Measurements from ENCODE around the gene GPR82. TPM values are rescaled to one million over a fixed set of nuclear protein-coding genes. Genes with fewer than 3 reads are reported as not detected.
"Not testable (repeated sequence)": the region's sequence is repeated elsewhere in the genome, so short reads cannot be mapped to it uniquely, and the experiment has no call there.

The GPR82 gene
- not detected in 2 replicates for total RNA-seq

DNA sequence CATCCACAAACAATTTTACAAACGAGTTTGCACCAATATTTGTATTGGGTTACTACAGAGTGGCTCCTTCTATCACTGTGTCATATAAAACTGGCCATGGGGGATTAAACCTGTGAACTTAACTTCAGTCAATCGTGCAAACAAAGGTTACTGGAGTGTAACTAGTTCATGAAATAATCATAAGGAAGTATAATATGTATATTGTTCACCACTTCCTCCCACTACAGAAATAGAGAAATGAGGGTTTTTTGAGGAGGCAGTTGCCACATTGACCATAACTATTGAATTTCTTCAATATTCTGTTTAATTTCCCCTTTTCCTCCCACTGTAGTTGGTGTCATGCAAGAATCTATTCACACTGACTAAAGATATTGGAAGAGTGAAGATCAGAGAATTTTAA lies at the start of gene GPR82:
TSS of gene GPR82 (plus strand) at position 356 of the 400 bp plus-strand sequence. CDS start 2,846 bp downstream, outside the sequence.
- no peak for DNase-seq (ENCODE audit: low read depth, low spot score)

DNA sequence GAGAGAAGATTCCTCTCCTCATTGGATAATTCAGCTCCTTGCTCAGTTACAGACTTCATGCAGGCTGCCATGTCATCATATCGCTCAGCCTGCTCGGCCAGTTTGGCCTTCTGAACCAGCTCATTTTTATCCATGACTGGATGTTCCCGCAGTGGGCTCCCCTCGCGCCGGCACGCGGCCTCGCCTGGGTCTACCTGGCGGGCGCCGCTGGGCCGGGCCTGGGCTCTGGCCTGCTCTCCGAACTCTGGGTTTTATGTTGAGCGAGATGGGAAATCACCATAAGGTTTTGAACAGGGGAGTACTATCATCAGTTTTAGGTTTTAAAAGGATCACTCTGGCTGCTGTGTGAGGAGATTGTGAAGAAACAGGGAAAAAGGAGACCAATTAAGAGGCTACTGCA lies 47.6 kb upstream of the GPR82 start:
- not testable (repeated sequence) for DNase-seq (ENCODE audit: low read depth, low spot score)

- no peak for DNase-seq (ENCODE audit: low read depth, low spot score)
Observed at GRCh38 chrX:41677183-41678060, 46.6 kb upstream of the GPR82 start.

DNA sequence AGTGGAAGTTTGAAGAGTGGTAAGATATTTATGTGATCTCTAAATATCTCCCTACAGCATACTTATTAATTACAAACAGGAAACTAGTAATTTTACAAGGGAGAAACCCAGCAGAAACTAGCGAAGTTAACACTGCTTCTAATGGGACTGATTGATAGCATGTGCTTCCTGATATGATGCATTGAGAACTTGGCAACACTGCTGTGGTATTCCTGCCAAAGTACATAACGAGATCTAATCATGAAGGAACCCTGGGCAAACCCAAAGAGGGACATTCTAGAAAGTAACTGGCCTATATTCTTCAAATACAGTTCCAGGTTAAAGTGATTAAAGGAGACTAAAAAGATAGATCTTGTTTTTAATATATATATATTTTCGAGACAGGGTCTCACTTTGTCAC lies 39.8 kb upstream of the GPR82 start:
- DNase-seq (ENCODE audit: low read depth, low spot score): peak; percentile 41

- no peak for DNase-seq (ENCODE audit: low read depth, low spot score)
Observed at GRCh38 chrX:41684940-41685339, 39.0 kb upstream of the GPR82 start.

DNA sequence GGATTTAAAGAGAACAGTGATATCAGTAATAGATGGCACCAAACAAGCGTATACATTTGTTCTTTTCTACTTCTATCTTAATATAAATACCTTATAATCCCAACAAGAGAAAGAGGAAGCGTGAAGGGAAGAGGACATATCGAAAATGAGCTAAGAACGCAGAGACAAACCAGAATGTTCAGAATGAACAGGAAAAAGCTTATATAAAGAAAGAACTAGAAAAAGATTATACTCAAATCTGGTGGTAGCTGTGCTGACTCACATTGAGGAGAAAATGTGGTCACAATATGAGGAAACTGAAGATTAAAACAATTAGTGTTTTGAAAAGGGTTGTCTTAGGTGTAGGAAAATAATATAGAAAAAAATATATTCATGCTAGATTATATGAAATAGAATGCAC lies 37.2 kb upstream of the GPR82 start:
- DNase-seq (ENCODE audit: low read depth, low spot score): no peak

- no peak for DNase-seq (ENCODE audit: low read depth, low spot score)
Observed at GRCh38 chrX:41688156-41688555, 35.8 kb upstream of the GPR82 start.

DNA sequence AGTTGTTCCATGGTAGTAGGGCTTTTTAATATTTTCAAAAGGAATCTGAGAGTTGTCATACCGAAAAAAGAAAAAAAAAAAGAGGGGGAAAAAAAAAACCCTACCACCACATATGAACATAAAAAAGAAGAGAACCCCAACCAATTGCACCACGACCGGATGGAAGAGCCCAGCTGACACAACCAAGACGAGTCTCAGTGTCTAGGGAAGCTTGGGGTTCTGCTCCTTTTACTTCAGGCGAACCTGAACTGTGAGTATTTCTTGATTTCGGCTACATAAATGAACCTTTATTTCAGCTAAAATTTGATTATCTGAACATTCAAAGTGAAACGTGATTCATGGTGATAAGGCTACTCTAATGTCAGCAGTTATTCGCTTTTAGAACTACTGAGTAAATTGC lies 35.1 kb upstream of the GPR82 start, which contains the start of gene GPR34:
TSS of gene GPR34 (plus strand) at position 139 of the 400 bp plus-strand sequence. CDS start 6,661 bp downstream, outside the sequence.
- no peak for DNase-seq (ENCODE audit: low read depth, low spot score)

- DNase-seq (ENCODE audit: low read depth, low spot score): no peak
Observed at GRCh38 chrX:41689711-41690110, 34.3 kb upstream of the GPR82 start.

- no peak for DNase-seq (ENCODE audit: low read depth, low spot score)
Observed at GRCh38 chrX:41692162-41692749, 31.7 kb upstream of the GPR82 start.

- no peak for DNase-seq (ENCODE audit: low read depth, low spot score)
Observed at GRCh38 chrX:41693024-41693423, 31.0 kb upstream of the GPR82 start.

DNA sequence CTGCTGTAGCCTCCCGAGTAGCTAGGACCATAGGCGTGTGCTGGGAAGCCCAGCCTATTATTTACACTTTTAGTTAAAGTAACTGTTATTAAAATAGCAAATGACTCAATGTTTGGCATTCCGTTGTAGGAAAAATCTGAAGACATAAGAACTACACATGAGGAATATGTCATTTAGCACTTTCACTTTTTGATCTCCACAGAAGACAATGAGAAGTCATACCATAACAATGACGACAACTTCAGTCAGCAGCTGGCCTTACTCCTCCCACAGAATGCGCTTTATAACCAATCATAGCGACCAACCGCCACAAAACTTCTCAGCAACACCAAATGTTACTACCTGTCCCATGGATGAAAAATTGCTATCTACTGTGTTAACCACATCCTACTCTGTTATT lies 28.6 kb upstream of the GPR82 start:
- DNase-seq (ENCODE audit: low read depth, low spot score): no peak

GRCh38 chrX:41703574-41704029 lies 20.4 kb upstream of the GPR82 start:
- DNase-seq (ENCODE audit: low read depth, low spot score): no peak

DNA sequence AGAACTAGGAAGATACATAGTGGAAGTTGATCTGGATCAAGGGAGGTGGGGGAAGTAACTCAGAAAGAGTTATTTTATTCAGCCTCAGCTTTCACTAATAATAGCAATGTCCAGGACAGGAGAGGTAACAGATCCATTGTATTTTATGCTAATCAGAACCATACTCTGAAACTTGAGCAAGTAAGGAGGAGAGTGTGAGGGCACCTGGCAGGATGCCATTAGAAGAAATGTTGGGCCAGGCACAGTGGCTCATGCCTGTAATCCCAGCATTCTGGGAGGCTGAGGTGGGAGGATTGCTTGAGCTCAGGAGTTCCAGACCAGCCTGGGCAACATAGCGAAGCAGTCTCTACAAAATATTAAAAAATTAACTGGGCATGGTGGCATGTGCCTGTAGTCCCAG lies 18.9 kb upstream of the GPR82 start:
- no peak for DNase-seq (ENCODE audit: low read depth, low spot score)

DNA sequence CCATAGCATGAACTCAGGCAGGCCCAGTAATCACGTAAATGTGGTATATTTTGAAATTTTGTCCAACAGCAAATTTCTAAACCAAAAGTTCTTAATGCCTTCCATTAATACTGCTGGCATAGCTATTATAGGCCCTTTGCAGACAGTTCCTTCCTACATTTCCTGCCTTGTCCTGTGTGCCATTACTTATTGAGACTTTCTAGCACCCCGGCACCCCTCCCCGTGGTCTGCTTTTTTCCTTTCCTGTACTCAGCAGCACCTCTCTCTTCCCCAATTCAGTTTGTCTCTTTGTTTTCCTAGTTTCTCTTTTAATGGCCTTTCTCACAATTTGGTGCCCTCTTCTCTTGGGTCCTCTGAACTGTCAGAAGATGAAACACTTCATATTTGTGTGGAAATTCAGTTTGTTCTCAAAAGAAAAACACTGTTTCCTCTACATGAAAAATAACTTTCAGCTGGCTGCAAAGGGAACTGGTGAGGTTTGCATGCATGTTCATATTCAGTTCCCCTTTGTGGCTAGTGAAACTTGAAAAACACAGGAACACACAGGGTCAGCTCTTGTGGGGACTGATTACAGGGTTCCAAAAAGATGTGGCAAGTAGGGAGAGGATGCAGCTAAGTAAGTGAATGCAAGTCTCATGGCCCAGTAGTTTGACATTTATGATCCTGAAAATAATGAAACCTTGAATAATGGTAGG lies 18.2 kb upstream of the GPR82 start:
- DNase-seq (ENCODE audit: low read depth, low spot score): no peak

DNA sequence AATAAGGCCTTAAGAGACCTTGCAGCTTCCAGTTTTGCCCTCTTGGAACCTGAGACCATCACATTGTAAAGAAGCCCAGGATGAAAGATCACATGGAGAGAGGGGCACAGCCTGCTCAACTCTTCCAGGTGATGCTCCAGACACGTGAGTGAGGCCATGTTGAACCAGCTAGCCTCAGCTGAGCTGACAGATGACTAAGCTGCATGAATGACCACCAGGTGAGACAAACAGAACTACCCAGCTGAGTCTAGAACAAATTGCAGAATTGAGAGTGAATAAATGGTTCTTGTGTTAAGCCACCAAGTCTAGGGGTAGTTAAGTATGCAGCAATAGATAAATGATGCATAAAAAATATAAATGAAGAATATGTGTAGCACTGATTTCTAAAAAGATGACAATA lies 16.8 kb upstream of the GPR82 start:
- DNase-seq (ENCODE audit: low read depth, low spot score): no peak

GRCh38 chrX:41708486-41708885 lies 15.5 kb upstream of the GPR82 start:
- no peak for DNase-seq (ENCODE audit: low read depth, low spot score)

DNA sequence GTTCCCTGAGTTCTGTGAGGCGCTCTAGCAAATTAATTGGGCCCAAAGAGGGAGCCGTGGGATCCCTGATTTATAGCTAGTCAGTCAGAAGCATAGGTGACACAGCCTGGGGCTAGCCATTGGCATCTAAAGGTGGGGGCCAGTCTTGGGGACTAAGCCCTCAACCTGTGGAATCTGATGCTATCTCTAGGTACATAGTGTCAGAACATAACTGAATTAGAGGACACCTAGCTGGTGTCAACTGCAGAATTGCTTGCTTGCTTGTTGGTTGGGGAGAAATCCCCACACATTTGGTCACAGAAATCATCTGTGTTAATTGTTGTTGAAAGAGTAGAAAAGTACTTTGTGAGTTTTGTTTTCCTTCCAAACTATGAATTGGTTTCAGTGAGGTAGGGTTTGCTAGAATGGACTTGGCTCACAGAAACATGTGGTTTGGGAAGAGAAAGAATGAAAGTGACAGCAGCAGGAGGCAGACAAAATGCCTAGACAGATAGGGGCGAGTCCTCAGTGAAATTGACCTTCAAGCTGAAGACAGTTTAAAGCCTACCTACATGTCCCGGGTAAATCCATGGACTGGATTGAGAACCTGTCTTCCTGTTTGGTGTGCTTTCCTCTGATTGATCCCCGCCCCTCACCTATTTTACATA lies 12.8 kb upstream of the GPR82 start:
- DNase-seq (ENCODE audit: low read depth, low spot score): no peak

DNA sequence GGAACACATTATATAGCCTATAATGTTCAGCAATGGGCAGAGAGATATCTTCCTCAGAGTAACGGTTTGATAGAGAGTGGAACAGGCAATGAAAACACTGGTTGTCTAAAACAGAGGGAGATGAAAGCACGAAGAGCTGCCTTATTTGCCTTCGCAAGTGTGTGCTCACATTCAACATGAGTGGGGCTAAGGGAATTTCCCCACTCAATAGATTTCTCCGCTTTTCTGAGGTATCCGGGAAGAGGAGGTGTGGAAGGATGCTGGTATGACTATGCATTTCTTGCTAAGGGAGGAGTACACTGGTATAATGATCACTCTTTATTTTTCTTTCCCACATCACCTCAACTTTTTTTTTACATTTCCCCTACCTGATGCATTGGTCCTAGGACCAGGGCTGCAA lies 7.8 kb upstream of the GPR82 start:
- no peak for DNase-seq (ENCODE audit: low read depth, low spot score)

DNA sequence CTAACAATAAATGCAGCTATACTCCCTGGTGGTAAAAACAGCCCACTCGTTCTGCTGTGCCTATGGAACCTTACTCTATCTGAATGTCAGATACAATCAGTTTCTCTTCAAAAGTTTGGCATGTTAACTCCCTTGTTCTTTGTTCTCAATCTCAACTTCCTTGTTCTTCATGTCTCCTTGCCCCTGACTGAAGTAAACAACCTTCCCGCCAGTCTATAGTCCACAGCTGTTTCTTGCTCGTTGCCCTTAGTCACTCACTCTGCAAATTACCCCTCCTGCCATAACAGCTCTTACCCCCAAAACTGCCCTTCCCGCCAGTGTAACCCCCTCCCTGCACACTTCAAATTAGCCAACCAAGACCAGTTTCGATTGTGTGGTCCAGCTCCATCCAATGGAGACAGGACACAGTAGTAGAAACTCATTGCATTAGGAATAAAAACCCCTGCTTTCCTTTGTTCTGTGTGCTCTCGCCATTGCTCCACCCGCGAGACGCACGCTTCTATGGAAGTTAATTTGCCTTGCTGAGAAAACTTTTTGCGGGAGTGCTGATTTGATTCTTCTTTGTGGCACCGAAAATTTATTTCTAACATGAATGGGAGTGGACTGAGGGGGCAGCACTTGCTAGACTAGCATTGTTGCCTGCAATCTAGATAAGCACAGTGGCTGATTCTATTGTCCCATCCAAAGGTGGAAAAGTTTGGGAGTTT lies 7.1 kb upstream of the GPR82 start:
- no peak for DNase-seq (ENCODE audit: low read depth, low spot score)
